Measurements from ENCODE around the gene IMMT.

Gene IMMT

GRCh38 chr2:86139981-86140380 is 55.3 kb downstream of the IMMT start:
- DNase-seq, result no peak

GRCh38 chr2:86138736-86139625 is 56.3 kb downstream of the IMMT start:
- no peak for DNase-seq

- no peak for DNase-seq
These were observed 59.1 kb downstream of the IMMT start for GRCh38 chr2:86136141-86136540.

GRCh38 chr2:86135653-86136052 is 59.6 kb downstream of the IMMT start:
- no peak for DNase-seq

- DNase-seq, result no peak
These were observed 60.6 kb downstream of the IMMT start for GRCh38 chr2:86134709-86135108.

- no peak for DNase-seq
These were observed 70.6 kb downstream of the IMMT start for GRCh38 chr2:86124683-86125082.

GRCh38 chr2:86123328-86123925 is 71.8 kb downstream of the IMMT start:
- no peak for DNase-seq

- DNase-seq, result no peak
These were observed 77.1 kb downstream of the IMMT start for GRCh38 chr2:86118130-86118529.

- no peak for DNase-seq
These were observed 88.2 kb downstream of the IMMT start for GRCh38 chr2:86107031-86107430.

GRCh38 chr2:86105969-86106945 is 89.0 kb downstream of the IMMT start, which contains the start of gene PTCD3:
PTCD3 (plus strand) TSS chr2:86106235; CDS start chr2:86106248, 13 bp downstream.
- peak; percentile 77 to 96 for DNase-seq

GRCh38 chr2:86105252-86105968 is 89.9 kb downstream of the IMMT start, which contains the start of gene POLR1A:
POLR1A (minus strand) TSS chr2:86105886; CDS start chr2:86105776, 110 bp downstream.
- DNase-seq, result peak; percentile 85 to 96

- DNase-seq, result no peak
These were observed 93.1 kb downstream of the IMMT start for GRCh38 chr2:86102157-86102556.

- DNase-seq, result no peak
These were observed 97.3 kb downstream of the IMMT start for GRCh38 chr2:86097913-86098312.

GRCh38 chr2:86097114-86097896 is 98.0 kb downstream of the IMMT start:
- DNase-seq, result no peak

- no peak for DNase-seq
These were observed 101.0 kb downstream of the IMMT start for GRCh38 chr2:86094229-86094628.

Measured in SW 1271 (cell line).